HG03066 (cell line): ENCODE data around the gene RAB40C.

Experiments
- ATAC-seq: cut with Tn5 transposase; IDR thresholded peaks from one replicate; pipeline ENCODE4 v1.9.1; 2021; ENCODE audit warnings: low read depth; ENCODE audit not compliant: unreplicated experiment

Gene RAB40C

GRCh38 chr16:559021-559380, 30.9 kb upstream of the RAB40C start:
- ATAC-seq = no peak

- ATAC-seq = no peak
These were observed 30.3 kb upstream of the RAB40C start for GRCh38 chr16:559411-560203.

GRCh38 chr16:560204-560700, 29.6 kb upstream of the RAB40C start, which contains the start of gene PRR35:
Gene PRR35, plus strand, starts transcription at chr16:560394. Its CDS starts 2,901 bp downstream, at chr16:563295.
- ATAC-seq = no peak

GRCh38 chr16:560701-561412, 29.0 kb upstream of the RAB40C start:
- ATAC-seq = no peak

GRCh38 chr16:561413-561794, 28.5 kb upstream of the RAB40C start:
- ATAC-seq = no peak

GRCh38 chr16:561957-562938, 27.6 kb upstream of the RAB40C start:
- no peak for ATAC-seq

GRCh38 chr16:563072-563644, 26.7 kb upstream of the RAB40C start:
- no peak for ATAC-seq

- ATAC-seq = no peak
These were observed 25.0 kb upstream of the RAB40C start for GRCh38 chr16:564690-565418.

GRCh38 chr16:565419-566330, 24.2 kb upstream of the RAB40C start:
- no peak for ATAC-seq

DNA sequence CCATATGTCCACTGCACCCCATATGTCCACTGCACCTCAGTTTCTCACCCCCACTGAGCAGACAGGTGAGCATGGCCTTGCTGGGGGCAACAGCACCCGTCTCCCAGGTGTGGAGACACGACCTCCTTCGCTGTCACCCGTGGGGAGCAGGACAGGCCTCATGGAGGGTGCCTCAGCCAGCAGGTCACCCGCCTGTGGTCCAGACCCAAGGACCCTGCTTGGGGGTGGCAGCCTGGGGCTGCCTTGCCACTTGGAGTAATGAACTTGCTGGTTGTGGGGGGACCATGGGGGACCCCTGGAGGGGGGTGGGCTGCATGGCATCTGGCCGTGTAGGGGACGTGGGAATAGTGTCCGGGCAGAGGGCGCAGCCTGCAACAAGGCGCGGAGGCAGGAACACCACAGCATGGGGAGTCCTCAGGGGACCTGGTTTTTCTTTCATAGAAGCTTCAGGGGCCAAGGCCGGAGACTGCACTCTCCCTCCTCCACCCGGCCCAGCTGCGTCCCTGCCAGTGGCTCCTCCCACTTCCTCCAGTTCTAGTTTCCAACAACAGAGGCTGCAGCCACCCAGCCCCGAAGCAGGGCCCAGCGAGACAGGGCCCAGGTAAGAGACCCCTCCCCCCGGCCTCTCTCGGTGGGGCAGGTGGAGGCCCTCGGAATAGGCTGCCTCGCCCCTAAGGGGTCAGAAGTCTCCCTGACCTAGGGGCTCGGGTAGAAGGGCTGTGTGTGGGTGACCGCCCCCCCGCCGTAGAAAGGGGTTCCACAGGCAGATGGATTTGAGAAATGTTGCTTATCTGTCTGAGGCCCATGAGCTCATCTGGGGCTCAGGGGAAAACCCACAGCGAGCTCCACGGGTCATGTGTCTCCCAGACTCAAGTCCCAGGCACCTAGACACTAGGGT, 23.1 kb upstream of the RAB40C start, which contains the start of gene NHLRC4:
TSS of gene NHLRC4 (plus strand) at position 531 of the 898 bp plus-strand sequence. CDS start 1,043 bp downstream, outside the sequence.
- no peak for ATAC-seq

GRCh38 chr16:567373-568256, 22.3 kb upstream of the RAB40C start:
- ATAC-seq = no peak

DNA sequence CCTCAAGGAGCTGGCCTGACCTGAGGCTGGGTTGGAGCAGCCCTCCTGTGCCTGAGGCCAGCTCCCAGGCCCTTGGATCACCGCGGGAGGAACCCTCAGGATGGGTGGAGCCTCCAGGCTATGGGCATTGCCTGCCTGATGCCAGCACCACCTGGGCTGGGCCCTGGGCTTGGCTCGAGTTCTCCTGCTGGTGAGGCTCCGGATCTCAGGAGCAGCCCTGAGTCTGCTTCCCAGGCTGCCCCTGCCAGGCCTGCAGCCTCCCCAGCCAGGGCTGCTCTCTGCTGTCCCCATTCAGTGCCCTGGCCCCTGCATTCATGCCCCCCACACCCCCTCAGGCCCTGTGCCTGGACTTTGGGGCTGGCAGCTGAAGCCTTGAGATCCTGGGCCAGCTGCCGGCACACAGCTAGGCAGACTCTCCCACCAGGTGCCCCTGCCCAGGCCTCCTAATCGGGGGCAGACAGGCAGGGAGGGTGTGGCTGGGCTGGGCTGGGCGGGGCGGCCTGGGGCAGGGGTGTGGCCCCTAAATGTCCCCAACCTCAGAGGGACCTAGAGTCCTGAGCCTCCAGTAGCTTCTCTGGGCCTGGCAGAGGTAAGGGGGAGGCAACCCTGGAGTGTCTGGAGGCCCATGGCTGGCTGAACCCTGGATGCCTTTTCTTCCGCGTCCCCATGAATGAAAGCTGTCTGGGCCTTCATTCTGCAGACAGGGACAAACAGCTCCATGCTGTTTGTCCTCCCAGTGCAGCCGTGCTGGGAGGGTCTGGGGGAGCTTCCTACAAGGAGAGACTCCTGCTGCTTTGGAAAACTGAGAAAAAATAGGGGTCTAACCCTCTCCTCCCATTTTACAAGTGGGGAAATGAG, 21.2 kb upstream of the RAB40C start:
- ATAC-seq = no peak

- no peak for ATAC-seq
These were observed 20.2 kb upstream of the RAB40C start, which contains the start of gene PIGQ for GRCh38 chr16:569445-570254. Gene PIGQ, plus strand, starts transcription at chr16:569968. Its CDS starts 4,107 bp downstream, at chr16:574075.

GRCh38 chr16:572865-573650, 16.8 kb upstream of the RAB40C start:
- ATAC-seq = no peak
